C4-2B (cell line): ENCODE measurements around the gene HBG2.

ENCODE experiments used
- ZFX ChIP-seq: fragments of 450-650 bp; IDR thresholded peaks from 2 replicates; pipeline ENCODE4 v1.6.1; 2017
- TF ChIP-seq, protein P1 (sequence below): fragments of 450-650 bp; conservative IDR thresholded peaks from 2 replicates; pipeline ENCODE4 v1.5.1; 2017; ENCODE audit warnings: mild to moderate bottlenecking

DNA sequence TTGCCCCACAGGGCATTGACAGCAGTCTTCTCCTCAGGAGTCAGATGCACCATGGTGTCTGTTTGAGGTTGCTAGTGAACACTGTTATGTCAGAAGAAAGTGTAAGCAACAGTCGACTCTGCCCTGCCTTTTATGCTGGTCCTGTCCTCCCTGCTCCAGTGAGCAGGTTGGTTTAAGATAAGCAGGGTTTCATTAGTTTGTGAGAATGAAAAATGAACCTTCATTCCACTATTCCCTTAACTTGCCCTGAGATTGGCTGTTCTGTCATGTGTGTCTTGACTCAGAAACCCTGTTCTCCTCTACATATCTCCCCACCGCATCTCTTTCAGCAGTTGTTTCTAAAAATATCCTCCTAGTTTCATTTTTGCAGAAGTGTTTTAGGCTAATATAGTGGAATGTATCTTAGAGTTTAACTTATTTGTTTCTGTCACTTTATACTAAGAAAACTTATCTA lies 20.2 kb downstream of the HBG2 start, which contains the start of gene HBD:
- TF ChIP-seq, protein P1, sequence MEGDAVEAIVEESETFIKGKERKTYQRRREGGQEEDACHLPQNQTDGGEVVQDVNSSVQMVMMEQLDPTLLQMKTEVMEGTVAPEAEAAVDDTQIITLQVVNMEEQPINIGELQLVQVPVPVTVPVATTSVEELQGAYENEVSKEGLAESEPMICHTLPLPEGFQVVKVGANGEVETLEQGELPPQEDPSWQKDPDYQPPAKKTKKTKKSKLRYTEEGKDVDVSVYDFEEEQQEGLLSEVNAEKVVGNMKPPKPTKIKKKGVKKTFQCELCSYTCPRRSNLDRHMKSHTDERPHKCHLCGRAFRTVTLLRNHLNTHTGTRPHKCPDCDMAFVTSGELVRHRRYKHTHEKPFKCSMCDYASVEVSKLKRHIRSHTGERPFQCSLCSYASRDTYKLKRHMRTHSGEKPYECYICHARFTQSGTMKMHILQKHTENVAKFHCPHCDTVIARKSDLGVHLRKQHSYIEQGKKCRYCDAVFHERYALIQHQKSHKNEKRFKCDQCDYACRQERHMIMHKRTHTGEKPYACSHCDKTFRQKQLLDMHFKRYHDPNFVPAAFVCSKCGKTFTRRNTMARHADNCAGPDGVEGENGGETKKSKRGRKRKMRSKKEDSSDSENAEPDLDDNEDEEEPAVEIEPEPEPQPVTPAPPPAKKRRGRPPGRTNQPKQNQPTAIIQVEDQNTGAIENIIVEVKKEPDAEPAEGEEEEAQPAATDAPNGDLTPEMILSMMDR: no peak
- TF ChIP-seq ZFX: no peak
